Ramos (cell line): ENCODE data around the gene ABCA2.

Source experiments
- in situ Hi-C: fragments of 300-500 bp; cut with MboI; formaldehyde crosslinking; loops from one replicate; pipeline ENCODE4 v1.14.3; 2022; ENCODE audit warnings: low sequenced_read_pairs; ENCODE audit not compliant: unreplicated experiment

Gene ABCA2

DNA sequence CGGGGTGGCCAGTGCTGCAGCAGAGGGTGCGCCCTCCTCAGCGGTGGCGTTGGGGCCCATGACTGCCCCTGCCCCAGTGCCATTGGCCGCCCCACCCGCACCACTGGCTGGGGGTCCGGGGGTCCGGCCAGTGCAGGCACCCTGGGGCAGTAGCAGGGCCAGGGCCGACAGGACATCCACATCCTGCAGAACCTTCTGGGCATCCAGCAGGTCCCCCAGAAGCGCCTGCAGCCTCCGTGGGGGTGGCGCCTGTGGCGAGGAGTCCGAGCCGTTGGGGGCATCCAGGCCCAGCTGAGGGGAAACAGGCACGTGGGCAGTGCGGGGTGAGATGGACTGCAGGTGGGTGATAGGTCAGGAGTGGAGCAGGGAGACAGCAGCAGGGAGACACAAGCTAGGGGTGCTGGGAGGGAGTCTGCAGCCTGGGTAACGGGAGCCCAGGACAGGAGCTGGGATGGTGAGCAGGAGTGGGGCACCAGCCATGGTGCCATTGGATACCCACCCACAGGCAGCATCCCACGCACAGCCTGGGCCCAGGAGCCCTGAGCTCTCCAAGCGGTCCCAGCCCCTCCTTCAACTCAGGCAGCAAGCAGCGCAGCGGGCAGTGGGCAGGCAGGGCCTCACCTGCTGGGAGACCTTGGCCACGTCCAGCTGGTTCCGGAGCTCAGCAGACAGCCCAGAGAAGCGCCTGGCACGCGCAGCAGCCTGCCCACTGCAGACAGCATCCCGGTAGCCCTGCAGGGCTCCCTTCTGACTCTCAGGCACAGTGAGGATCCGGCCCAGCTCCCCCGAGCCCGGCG lies 7.1 kb downstream of the ABCA2 start:
- in situ Hi-C loops, result no loop called here

GRCh38 chr9:137019891-137020683 lies 8.0 kb downstream of the ABCA2 start:
- in situ Hi-C loops, result no loop called here

DNA sequence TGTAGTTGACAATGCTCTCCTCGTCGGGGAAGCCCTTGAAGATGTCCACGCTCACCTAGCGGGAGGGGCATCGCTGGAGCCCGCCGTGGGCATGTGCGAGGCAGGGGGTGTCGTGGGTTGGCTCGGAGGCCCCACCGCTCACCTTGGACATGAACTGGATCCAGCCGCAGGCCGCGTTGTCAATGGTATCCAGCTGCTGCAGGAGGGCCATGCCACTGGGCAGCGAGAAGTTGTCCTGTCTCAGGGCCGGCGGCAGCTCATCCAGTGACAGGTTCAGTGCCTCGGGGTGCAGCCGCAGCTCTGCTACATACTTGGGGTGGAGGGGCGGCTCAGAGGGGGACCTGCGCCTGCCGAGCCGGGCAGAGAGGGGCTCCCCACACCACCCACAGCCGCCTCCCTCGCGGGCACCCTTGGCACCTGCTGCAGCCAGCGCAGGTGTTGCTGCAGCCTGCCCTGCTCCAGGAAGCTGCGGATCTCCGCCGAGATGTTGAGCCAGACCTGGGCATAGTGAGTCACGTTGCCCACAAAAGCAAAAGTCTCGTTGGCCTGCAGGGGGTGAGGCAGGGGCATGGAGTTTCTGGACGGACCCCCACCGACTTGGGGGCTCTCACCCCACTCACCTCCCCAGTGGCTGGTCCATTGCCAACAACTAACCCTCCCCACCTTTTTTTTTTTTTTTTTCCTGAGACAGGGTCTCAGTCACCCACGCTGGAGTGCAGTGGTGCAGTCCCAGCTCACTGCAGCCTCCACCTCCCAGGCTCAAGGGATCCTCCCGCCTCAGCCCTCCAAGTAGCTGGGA lies 9.1 kb downstream of the ABCA2 start:
- in situ Hi-C loops, result no loop called here

DNA sequence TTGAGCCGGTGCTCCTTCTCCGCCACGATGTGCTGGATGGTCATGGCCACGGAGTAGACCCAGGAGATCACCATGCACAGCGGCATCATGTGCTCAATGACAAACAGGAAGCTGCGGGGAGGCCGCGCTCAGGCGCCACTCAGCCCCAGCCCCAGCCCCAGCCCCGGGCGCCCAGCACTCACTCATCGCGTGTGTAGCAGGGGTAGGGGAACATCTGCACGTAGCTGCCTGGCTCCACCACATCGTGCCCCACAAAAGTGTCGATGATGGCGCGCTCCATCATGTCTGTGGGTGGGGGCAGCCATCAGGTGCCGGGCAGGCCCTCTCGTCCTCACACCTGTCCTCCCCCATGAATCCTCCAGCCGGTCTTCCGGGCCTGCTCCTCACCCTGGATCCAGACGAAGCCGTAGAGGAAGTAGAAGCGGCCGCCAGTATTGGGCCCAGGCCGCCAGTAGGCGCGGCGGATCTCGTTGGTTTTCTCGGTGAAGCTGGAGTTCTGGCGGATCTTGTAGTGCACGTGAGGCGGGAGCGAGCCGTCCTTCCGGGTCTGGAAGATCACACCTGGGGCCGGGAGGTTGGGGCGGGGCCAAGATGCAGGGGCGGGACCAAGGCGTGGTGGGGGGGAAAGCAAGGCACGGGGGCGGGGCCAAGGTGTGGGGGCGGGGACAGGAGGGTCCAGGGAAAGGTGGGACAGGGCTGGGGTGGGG lies 10.1 kb downstream of the ABCA2 start:
- in situ Hi-C loops, result no loop called here

DNA sequence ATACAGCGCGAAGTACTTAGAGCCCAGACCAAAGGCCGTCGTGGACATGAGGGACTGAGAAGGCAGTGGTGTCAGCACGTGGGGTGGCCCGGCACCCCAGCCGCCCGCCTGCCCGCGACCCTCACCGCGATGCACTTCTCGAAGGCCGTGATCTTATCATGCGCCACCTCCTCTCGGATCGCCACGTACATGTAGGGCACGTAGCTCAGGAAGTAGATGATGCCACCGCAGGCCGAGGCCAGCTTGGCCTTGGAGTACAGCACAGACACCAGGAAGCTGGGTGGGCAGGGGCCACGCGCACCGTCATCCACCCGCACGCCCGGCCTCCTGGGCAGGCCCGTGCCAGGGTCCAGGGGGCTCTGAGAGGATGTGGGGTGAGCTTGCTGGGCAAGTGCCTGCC lies 11.0 kb downstream of the ABCA2 start:
- in situ Hi-C loops, result no loop called here

DNA sequence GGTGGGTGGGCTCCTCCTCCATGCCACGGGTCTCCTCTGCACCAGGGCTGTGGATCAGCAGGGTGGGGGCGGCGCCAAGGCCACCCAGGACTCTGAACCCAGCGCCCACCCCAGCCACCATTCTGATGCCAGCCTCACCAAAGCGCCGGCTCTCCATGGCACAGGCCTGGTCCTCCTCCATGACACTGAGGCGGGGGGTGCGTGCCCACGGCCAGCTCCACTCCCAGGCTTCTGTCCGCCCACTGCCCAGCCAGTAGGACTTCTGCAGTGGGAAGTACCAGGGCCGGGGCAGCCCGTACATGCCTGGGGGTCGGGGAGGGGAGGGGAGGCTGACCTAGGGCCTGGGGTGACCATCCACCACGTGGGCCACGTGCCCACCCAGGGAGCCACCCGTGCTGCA lies 11.6 kb downstream of the ABCA2 start:
- in situ Hi-C loops, result no loop called here

DNA sequence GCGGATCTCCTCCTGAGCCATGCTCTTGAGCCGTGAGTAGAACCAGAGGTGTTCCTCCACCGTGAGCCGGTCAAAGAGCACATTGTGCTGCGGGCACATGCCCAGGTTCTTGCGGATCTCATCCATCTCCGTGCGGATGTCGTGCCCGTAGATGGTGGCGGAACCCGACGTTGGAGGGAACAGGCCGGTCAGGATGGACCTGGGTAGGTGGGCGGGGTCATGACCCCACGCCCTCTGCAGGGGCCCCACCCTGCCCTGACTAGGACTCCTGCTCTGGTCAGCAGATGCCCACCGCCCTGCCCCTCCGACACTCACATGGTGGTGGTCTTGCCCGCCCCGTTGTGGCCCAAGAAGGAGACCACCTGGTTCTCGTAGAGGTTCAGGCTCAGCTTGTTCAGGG lies 12.1 kb downstream of the ABCA2 start:
- in situ Hi-C loops, result no loop called here

DNA sequence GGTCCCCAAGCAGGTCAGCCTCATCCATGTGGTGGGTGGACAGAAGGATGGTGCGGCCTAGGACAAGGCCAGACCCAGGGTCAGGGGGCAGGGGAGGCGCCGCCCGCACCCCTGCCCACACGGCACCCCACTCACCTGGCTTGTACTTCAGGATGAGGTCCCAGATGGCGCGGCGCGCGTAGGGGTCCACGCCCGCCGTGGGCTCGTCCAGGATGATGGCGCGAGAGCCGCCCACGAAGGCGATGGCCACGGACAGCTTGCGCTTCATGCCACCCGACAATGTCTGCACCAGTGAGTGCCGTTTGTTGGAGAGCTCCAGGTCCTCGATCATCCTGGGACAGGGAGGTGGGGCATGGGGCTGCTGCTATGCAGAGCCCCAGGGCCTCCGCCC lies 12.5 kb downstream of the ABCA2 start:
- in situ Hi-C loops, result no loop called here

DNA sequence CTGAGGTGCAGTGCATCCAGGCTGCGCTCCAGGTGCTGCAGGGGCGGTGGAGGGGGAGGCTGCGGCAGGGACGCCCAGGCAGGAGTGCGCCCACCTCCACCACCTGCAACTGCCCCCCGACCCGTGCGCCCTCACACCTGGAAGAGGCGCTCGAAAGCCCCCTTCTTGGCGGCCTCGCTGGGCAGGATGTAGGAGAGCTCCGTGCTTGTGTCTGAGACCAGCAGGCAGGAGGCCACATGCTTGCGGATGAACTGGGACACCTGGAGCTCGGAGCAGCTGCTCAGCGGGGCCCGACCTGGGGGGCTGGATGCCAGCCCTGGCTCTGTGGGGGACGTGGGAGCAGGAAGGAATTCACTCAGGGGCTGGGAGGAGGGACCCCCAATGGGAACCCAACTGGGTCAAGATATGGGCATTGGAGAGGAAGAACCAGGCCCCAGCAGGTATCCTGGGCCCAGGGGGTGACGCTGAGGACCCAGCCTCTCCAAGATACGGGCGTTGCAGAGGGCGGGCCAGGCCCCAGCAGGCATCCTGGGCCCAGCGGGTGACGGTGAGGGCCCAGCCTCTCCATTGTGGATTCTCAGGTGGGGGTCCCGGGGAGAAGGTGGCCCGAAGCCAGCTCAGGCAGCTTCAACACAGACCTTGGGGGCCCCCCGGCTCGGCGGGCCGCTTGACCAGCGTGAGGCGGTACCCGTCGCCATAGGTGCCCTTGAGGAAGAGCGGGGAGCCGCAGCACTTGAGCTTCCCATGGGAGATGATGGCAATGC lies 13.1 kb downstream of the ABCA2 start:
- in situ Hi-C loops, result no loop called here

DNA sequence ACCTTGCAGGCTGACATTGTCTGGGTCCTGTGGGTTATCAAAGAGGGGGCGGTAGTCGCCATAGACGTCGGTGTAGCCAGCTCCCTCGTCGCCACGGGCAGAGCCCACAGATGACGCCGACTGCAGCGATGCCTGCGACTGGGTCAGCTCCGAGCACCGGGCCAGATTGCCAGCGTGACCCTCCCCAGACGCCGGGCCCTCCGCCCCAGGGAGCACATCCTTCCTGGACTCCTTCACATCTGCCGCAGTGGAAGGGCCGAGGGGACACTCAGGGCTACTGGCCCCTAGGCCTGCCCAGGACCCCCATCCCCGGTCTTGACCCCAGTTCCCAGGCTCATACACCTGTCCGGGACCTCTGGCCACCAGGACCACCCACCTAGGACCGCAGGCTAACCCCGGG lies 13.9 kb downstream of the ABCA2 start:
- in situ Hi-C loops, result no loop called here

- in situ Hi-C loops, result no loop called here
Observed at GRCh38 chr9:137013571-137013940, 14.5 kb downstream of the ABCA2 start.

DNA sequence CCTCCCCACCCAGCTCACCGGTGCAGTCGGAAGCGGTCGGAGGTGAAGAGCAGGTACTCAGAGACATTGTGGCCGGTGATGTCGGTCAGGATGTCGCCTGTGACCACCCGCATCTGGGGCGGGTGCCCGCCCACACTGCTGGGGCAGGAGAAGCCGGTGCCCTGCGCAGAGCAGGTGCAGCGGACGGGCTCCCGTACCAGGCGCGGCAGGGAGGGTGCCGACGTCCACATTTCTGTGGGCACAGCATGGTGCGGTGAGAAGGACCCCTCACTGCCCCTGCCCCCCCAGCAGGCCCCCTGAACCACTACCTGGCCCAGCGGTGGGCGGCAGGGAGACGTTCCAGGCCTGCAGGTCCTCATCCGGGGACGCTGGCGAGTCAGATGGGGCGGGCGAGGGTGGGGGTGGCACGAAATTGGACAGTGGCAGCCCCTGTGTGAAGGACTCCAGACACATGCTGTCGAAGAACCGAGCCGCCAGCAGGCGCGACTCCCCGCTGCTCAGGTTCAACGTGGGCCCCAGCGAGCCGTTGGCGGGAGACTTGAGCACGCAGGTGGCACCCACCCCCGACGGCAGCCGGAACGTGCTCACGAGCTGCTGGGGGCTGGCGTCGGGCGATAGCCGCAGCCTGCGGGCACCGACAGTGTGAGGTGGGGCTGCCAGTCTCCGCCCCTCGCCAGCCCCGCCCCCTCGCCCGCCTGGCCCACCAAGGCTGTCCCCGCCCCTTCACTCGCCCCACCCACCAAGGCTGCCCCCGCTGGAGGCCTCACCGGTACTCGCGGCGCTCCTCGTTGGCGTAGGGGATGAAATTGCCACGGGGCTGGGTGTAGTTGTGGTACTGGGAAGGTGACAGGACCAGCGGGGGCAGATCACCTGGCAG lies 15.1 kb downstream of the ABCA2 start:
- in situ Hi-C loops, result no loop called here

GRCh38 chr9:137011907-137012675 lies 15.9 kb downstream of the ABCA2 start:
- in situ Hi-C loops, result no loop called here

DNA sequence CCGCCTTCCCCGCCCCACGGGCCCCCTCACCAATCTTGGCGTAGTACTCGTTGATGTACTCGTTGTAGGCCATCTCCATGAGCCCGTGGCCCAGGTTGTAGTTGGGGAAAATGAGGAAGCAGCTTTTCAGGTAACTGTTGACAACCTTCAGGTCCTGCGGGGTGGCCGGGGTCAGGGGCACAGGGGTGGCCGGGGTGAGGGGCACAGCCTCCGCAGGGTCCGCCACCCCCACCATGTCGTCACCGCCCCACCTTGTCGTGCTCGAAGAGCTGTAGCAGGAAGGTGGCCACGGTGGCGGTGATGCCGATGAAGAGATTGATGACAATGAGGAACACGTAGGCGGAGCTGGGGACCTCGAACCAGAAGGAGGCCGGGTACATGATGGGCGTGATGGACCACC lies 16.9 kb downstream of the ABCA2 start:
- in situ Hi-C loops, result no loop called here

- in situ Hi-C loops, result no loop called here
Observed at GRCh38 chr9:137009938-137010732, 17.9 kb downstream of the ABCA2 start.

DNA sequence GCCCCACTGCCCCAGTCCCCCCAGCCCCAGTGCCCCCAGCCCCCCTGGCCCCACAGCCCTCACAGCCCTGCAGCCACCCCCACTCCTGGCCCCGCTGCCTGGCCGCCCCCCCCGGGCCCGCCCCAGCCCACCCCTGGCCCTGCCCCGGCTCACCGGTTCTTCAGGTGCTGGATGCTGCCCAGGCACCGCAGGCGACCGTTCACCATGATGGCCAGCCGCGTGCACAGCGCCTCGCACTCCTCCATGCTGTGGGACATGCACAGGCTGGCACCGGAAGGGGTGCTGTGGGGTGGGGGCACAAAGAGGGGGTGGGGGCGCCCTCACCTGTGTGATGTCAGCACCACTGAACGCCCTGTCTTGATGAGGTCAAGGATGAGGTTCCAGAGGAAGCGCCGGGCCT lies 18.8 kb downstream of the ABCA2 start:
- in situ Hi-C loops, result no loop called here

- in situ Hi-C loops, result no loop called here
Observed at GRCh38 chr9:137008312-137008711, 19.7 kb downstream of the ABCA2 start.
